HepG2 (cell line): ENCODE results near the gene MAN1A1.

Experiments used
- HDAC2 ChIP-seq: sonication (generic); formaldehyde crosslinking; IDR thresholded peaks from 2 replicates; pipeline ENCODE4 v1.4.0; 2020; ENCODE audit warnings: missing genetic modification reagents
- KLF6 ChIP-seq: IDR thresholded peaks from 2 replicates; pipeline ENCODE4 v1.8.0; 2016; ENCODE audit warnings: missing biosample characterization, missing genetic modification reagents
- ZNF616 ChIP-seq: sonication (generic); formaldehyde crosslinking; IDR thresholded peaks from 2 replicates; pipeline ENCODE4 v1.5.0; 2020; ENCODE audit warnings: low read depth, mild to moderate bottlenecking, missing genetic modification reagents
- ZNF878 ChIP-seq: sonication (generic); formaldehyde crosslinking; IDR thresholded peaks from 2 replicates; pipeline ENCODE4 v1.8.1; 2023; ENCODE audit warnings: mild to moderate bottlenecking, missing genetic modification reagents, moderate library complexity

GRCh38 chr6:119137194-119138072 is 212.1 kb downstream of the MAN1A1 start:
- no peak for TF ChIP-seq HDAC2 (CRISPR knock-in tag)
- no peak for TF ChIP-seq ZNF878
- no peak for TF ChIP-seq ZNF616 (CRISPR knock-in tag)
- no peak for TF ChIP-seq KLF6 (CRISPR knock-in tag)
